HepG2 (cell line): ENCODE results near the gene MFSD8. TPM values are rescaled to one million over a fixed set of nuclear protein-coding genes. Genes with fewer than 3 reads are reported as not detected.

ENCODE experiments used
- CEBPG ChIP-seq: IDR thresholded peaks from 2 replicates; pipeline ENCODE4 v1.6.1; 2016
- HCFC1 ChIP-seq: fragments of 150-350 bp; IDR thresholded peaks from 2 replicates; pipeline ENCODE4 v1.6.1; 2014; ENCODE audit warnings: low read depth, low read length
- IRF2 ChIP-seq: IDR thresholded peaks from 2 replicates; pipeline ENCODE4 v1.6.1; 2018; ENCODE audit warnings: missing genetic modification reagents, missing compliant biosample characterization
- MTA1 ChIP-seq: sonication (generic); formaldehyde crosslinking; IDR thresholded peaks from 2 replicates; pipeline ENCODE4 v1.4.0; 2020; ENCODE audit warnings: missing genetic modification reagents, mild to moderate bottlenecking, borderline replicate concordance
- NFAT5 ChIP-seq: sonication (generic); formaldehyde crosslinking; IDR thresholded peaks from 2 replicates; pipeline ENCODE4 v1.4.0; 2020; ENCODE audit warnings: missing genetic modification reagents
- NFYC ChIP-seq: IDR thresholded peaks from 2 replicates; pipeline ENCODE4 v1.6.1; 2016; ENCODE audit warnings: missing genetic modification reagents, missing compliant biosample characterization
- PCBP1 ChIP-seq: fragments of 200-400 bp; formaldehyde crosslinking; IDR thresholded peaks from 2 replicates; pipeline ENCODE4 v1.6.1; 2017; ENCODE audit warnings: mild to moderate bottlenecking, low read depth, low read length, borderline replicate concordance
- PREB ChIP-seq: sonication (generic); formaldehyde crosslinking; IDR thresholded peaks from 2 replicates; pipeline ENCODE4 v1.4.0; 2020; ENCODE audit warnings: missing genetic modification reagents
- RFXAP ChIP-seq: sonication (generic); formaldehyde crosslinking; IDR thresholded peaks from 2 replicates; pipeline ENCODE4 v1.4.0; 2020; ENCODE audit warnings: missing genetic modification reagents, borderline replicate concordance
- SIN3A ChIP-seq: IDR thresholded peaks from 2 replicates; pipeline ENCODE4 v1.6.1; 2011; ENCODE audit warnings: low read depth, mild to moderate bottlenecking, control low read depth, low read length, borderline replicate concordance
- TBX2 ChIP-seq: sonication (generic); formaldehyde crosslinking; IDR thresholded peaks from 2 replicates; pipeline ENCODE4 v1.5.0; 2020; ENCODE audit warnings: missing genetic modification reagents, mild to moderate bottlenecking, borderline replicate concordance
- TCF7 ChIP-seq: sonication (generic); IDR thresholded peaks from 2 replicates; pipeline ENCODE4 v1.6.1; 2016; ENCODE audit warnings: antibody characterized with exemption, low read depth
- ZNF124 ChIP-seq: sonication (generic); formaldehyde crosslinking; IDR thresholded peaks from 2 replicates; pipeline ENCODE4 v1.4.0; 2020; ENCODE audit warnings: missing genetic modification reagents
- ZNF251 ChIP-seq: sonication (generic); formaldehyde crosslinking; IDR thresholded peaks from 2 replicates; pipeline ENCODE4 v1.9.0; 2021; ENCODE audit warnings: mild to moderate bottlenecking, missing genetic modification reagents
- ZNF609 ChIP-seq: sonication (generic); formaldehyde crosslinking; IDR thresholded peaks from 2 replicates; pipeline ENCODE4 v1.4.0; 2020; ENCODE audit warnings: mild to moderate bottlenecking, missing genetic modification reagents, borderline replicate concordance
- ZNF746 ChIP-seq: sonication (generic); formaldehyde crosslinking; IDR thresholded peaks from 2 replicates; pipeline ENCODE4 v1.8.0; 2022; ENCODE audit warnings: mild to moderate bottlenecking, missing genetic modification reagents
- polyA plus RNA-seq, 8 experiments: library from polyadenylated mRNA; depleted of rRNA in 3 of 8; stranded (reverse) in 7 of 8; unstranded in 1 of 8; fragments of >200 nt; fragmentation: Illumina TruSeq in 4 of 8; extraction: Trizol in 4 of 8; gene quantifications; 2 replicates each; pipeline versions ENCODE4 v1.2.1 to v1.2.3, GENCODE V29; 2011 to 2016; ENCODE audit warnings: low read depth in 4 of 8, missing spikeins in 1 of 8, mixed read lengths in 1 of 8; ENCODE audit not compliant: insufficient read depth in 1 of 8
- total RNA-seq, 5 experiments: library from RNA; depleted of rRNA; stranded (reverse); fragments of >200 nt; fragmentation: Illumina TruSeq; extraction: Trizol; gene quantifications; 2 replicates each; pipeline ENCODE4 v1.2.3, GENCODE V29; 2016; ENCODE audit warnings: low read depth in 1 of 5

MFSD8 gene
- total and polyA plus RNA-seq, 2 of the 13 experiments (the other 11 are each of a cell fraction or from before 2014, with no cell fraction given): 24.8 to 25.5 TPM

GRCh38 chr4:127965062-127965802 is at the start of gene MFSD8, which contains the start of gene ABHD18 (continued):
- TF ChIP-seq ZNF609 (CRISPR knock-in tag) (no peak; the same call in 1 of the 2 replicates), TCF7 (no peak), NFAT5 (CRISPR knock-in tag) (peak; percentile 3; the same call in 1 of the 2 replicates), CEBPG (CRISPR knock-in tag) (no peak), ZNF746 (CRISPR knock-in tag) (0 out of 2 replicates have a peak, but pooled peaks have one; percentile 44), NFYC (CRISPR knock-in tag) (peak; percentile 50; the same call in 1 of the 2 replicates), TBX2 (CRISPR knock-in tag) (peak; percentile 86), MTA1 (CRISPR knock-in tag) (peak; percentile 45; the same call in 1 of the 2 replicates), PREB (CRISPR knock-in tag) (peak; percentile 37; the same call in 1 of the 2 replicates), SIN3A (peak; percentile 52), IRF2 (CRISPR knock-in tag) (peak; percentile 86), ZNF251 (CRISPR knock-in tag) (no peak), ZNF124 (CRISPR knock-in tag) (no peak; the same call in 1 of the 2 replicates), PCBP1 (0 out of 2 replicates have a peak, but pooled peaks have one; percentile 56), HCFC1 (peak; percentile 20), RFXAP (peak; percentile 69; the same call in 1 of the 2 replicates)
